Subcutaneous abdominal adipose tissue (tissue), 5 donors: ENCODE measurements around the gene GALNT15.

ENCODE experiments used
- H3K27ac ChIP-seq: one replicate; pipeline ENCODE4 v1.7.0; 2013; ENCODE audit warnings: low read depth, mild to moderate bottlenecking, inconsistent platforms, low read length, moderate library complexity
- H3K27me3 ChIP-seq, 5 donors: one replicate each; pipeline ENCODE4 v1.7.0; 2013; ENCODE audit warnings: low read length in 5 of 5, inconsistent platforms in 1 of 5; ENCODE audit not compliant: control insufficient read depth in 5 of 5, insufficient read depth in 4 of 5
- H3K36me3 ChIP-seq, 5 donors: one replicate each; pipeline ENCODE4 v1.7.0; 2013; ENCODE audit warnings: low read length in 5 of 5; ENCODE audit not compliant: control insufficient read depth in 5 of 5, insufficient read depth in 5 of 5
- H3K4me1 ChIP-seq, 5 donors: one replicate each; pipeline ENCODE4 v1.7.0; 2013; ENCODE audit warnings: low read length in 5 of 5, mild to moderate bottlenecking in 3 of 5, moderate library complexity in 1 of 5; ENCODE audit not compliant: control insufficient read depth in 5 of 5, insufficient read depth in 5 of 5
- H3K4me3 ChIP-seq, 5 donors: one replicate each; pipeline ENCODE4 v1.7.0; 2013; ENCODE audit warnings: low read length in 5 of 5, low read depth in 1 of 5
- H3K9ac ChIP-seq, 5 donors: one replicate each; pipeline ENCODE4 v1.7.0; 2013; ENCODE audit warnings: low read length in 5 of 5, mild to moderate bottlenecking in 4 of 5, moderate library complexity in 3 of 5
- H3K9me3 ChIP-seq, 5 donors: one replicate each; pipeline ENCODE4 v1.7.0; 2013; ENCODE audit warnings: low read length in 5 of 5; ENCODE audit not compliant: control insufficient read depth in 5 of 5
- donor health status: healthy.
- donor health status: healthy.
- donor health status: healthy.
- donor health status: healthy.
- donor health status: healthy.

The GALNT15 gene

GRCh38 chr3:16150285-16150684 is 24.2 kb upstream of the GALNT15 start:
- H3K9ac ChIP-seq: no peak overlapping the region
- peak overlapping the region; percentile 9 for H3K27ac ChIP-seq
- H3K4me3 ChIP-seq: peak overlapping the region in 1 of 5 donors; percentile 4
- H3K36me3 ChIP-seq: no peaks in the 10 kb centered on the region
- peaks cover 8 to 43% (median 26%) of the 10 kb centered on the region in 5 donors for H3K4me1 ChIP-seq
- H3K27me3 ChIP-seq: no peaks in the 10 kb centered on the region
- peaks cover 0 to 4% (median 0%) of the 10 kb centered on the region in 5 donors for H3K9me3 ChIP-seq

GRCh38 chr3:16151109-16151508 is 23.4 kb upstream of the GALNT15 start:
- H3K36me3 ChIP-seq: no peaks in the 10 kb centered on the region
- peak overlapping the region; percentile 9 for H3K27ac ChIP-seq
- H3K27me3 ChIP-seq: no peaks in the 10 kb centered on the region
- H3K4me1 ChIP-seq: peaks cover 8 to 43% (median 26%) of the 10 kb centered on the region in 5 donors
- H3K9ac ChIP-seq: no peak overlapping the region
- H3K9me3 ChIP-seq: peaks cover 0 to 4% (median 0%) of the 10 kb centered on the region in 5 donors
- H3K4me3 ChIP-seq: no peak overlapping the region

- H3K4me3 ChIP-seq: no peak overlapping the region
- no peaks in the 10 kb centered on the region for H3K36me3 ChIP-seq
- no peak overlapping the region for H3K9ac ChIP-seq
- peaks cover 0 to 5% (median 0%) of the 10 kb centered on the region in 5 donors for H3K9me3 ChIP-seq
- H3K4me1 ChIP-seq: peaks cover 0 to 5% (median 1%) of the 10 kb centered on the region in 5 donors
- H3K27ac ChIP-seq: no peak overlapping the region
- no peaks in the 10 kb centered on the region for H3K27me3 ChIP-seq
These were observed 6.3 kb upstream of the GALNT15 start for GRCh38 chr3:16168211-16168610.

DNA sequence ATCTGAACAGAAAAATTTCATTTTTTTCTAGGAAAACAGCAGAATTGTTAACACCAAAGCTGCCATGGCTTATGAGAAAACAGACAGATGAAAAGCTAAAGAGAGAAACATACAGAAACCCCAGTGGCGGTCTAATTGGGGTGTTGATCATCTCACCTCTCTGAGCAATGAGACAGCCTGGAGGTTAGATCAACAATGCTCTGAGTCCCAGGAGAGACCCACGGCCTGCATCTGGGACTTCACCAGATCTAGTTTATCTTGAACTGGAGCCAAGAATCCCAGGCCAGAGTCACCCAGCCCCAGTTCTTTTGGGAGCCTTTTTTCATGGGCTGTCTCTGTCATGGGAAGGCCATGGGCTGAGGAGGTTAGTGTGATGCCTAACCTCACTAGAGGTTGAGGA is 3.5 kb upstream of the GALNT15 start:
- no peaks in the 10 kb centered on the region for H3K9me3 ChIP-seq
- H3K36me3 ChIP-seq: no peaks in the 10 kb centered on the region
- H3K4me3 ChIP-seq: no peak overlapping the region
- no peak overlapping the region for H3K27ac ChIP-seq
- peaks cover 11 to 28% (median 25%) of the 10 kb centered on the region in 5 donors for H3K4me1 ChIP-seq
- no peaks in the 10 kb centered on the region for H3K27me3 ChIP-seq
- no peak overlapping the region for H3K9ac ChIP-seq

- H3K4me1 ChIP-seq: peaks cover 15 to 36% (median 31%) of the 10 kb centered on the region in 5 donors
- H3K4me3 ChIP-seq: no peak overlapping the region
- no peaks in the 10 kb centered on the region for H3K27me3 ChIP-seq
- no peaks in the 10 kb centered on the region for H3K9me3 ChIP-seq
- no peak overlapping the region for H3K9ac ChIP-seq
- H3K36me3 ChIP-seq: no peaks in the 10 kb centered on the region
- H3K27ac ChIP-seq: no peak overlapping the region
These were observed 2.7 kb upstream of the GALNT15 start for GRCh38 chr3:16171825-16172224.

DNA sequence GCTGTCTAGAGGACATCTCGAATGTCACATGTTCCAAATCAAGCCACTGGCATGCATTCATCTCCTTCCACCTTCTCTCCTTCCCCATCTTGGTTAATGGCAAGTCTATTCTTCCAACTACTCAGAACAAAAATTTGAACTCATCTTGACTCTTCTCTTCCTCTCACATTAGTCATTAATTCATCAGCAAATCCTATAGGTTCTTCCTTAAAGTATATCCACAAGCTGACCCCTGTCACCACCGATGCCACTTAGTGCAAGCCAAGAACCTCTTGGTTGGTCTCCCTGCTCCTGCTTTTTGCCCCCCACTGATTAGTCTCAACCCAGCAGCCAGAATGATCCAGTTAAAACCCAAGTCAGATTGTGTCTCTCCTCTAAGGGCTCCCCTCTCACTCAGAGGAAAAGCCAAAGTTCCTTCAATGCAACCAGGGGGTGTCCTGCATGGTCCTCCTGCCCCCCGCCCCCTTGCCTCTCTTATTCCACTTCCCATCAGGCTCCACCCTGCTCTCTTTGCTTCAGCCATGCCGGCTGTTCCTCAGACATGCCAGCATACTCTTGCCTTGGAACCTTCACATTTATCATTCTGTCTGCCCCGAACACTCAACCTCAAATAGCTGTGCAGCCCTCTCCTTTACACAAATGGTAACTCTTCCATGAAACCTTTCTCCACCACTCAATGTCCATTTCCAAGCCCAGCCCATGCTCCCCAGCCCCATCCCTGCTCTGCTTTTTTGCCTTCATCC is 1.0 kb upstream of the GALNT15 start:
- H3K27ac ChIP-seq: peak overlapping the region; percentile 69
- H3K9me3 ChIP-seq: no peaks in the 10 kb centered on the region
- peaks cover 26 to 52% (median 45%) of the 10 kb centered on the region in 5 donors for H3K4me1 ChIP-seq
- H3K9ac ChIP-seq: peak overlapping the region in 2 of 5 donors; percentile 44 to 91
- H3K27me3 ChIP-seq: no peaks in the 10 kb centered on the region
- peak overlapping the region in 3 of 5 donors; percentile 64 to 80 (median 67) for H3K4me3 ChIP-seq
- H3K36me3 ChIP-seq: no peaks in the 10 kb centered on the region

- Histone ChIP-seq H3K27me3 (no peaks in the 10 kb centered on the region), H3K4me1 (peaks cover 29 to 57% (median 50%) of the 10 kb centered on the region in 5 donors), H3K9ac (peak overlapping the region in 3 of 5 donors; percentile 23 to 91 (median 44)), H3K36me3 (no peaks in the 10 kb centered on the region), H3K4me3 (peak overlapping the region; percentile 63 to 80 (median 67)), H3K9me3 (no peaks in the 10 kb centered on the region), H3K27ac (peak overlapping the region; percentile 69)
These were observed 489 bp upstream of the GALNT15 start for GRCh38 chr3:16174026-16174355.

DNA sequence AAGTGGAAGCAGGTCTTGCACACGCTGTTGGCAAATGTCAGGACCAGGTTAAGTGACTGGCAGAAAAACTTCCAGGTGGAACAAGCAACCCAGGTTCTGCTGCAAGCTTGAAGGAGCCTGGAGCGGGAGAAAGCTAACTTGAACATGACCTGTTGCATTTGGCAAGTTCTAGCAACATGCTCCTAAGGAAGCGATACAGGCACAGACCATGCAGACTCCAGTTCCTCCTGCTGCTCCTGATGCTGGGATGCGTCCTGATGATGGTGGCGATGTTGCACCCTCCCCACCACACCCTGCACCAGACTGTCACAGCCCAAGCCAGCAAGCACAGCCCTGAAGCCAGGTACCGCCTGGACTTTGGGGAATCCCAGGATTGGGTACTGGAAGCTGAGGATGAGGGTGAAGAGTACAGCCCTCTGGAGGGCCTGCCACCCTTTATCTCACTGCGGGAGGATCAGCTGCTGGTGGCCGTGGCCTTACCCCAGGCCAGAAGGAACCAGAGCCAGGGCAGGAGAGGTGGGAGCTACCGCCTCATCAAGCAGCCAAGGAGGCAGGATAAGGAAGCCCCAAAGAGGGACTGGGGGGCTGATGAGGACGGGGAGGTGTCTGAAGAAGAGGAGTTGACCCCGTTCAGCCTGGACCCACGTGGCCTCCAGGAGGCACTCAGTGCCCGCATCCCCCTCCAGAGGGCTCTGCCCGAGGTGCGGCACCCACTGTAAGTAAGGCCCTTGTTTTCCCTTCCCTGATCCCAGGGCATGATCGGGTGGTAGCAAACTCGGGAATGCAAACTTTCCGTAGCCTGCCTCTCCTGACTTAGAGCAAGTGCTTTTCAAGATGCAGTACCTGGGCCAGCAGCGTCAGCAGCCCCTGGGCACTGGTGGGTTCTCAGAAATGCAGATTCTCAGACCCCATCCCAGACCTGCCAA is 759 bp downstream of the GALNT15 start:
- H3K9me3 ChIP-seq: no peaks in the 10 kb centered on the region
- H3K27me3 ChIP-seq: no peaks in the 10 kb centered on the region
- peaks cover 0 to 4% (median 0%) of the 10 kb centered on the region in 5 donors for H3K36me3 ChIP-seq
- peak overlapping the region in 4 of 5 donors; percentile 71 to 91 (median 74) for H3K9ac ChIP-seq
- H3K4me3 ChIP-seq: peak overlapping the region; percentile 63 to 80 (median 67)
- H3K27ac ChIP-seq: peak overlapping the region; percentile 69
- peaks cover 29 to 69% (median 57%) of the 10 kb centered on the region in 5 donors for H3K4me1 ChIP-seq

DNA sequence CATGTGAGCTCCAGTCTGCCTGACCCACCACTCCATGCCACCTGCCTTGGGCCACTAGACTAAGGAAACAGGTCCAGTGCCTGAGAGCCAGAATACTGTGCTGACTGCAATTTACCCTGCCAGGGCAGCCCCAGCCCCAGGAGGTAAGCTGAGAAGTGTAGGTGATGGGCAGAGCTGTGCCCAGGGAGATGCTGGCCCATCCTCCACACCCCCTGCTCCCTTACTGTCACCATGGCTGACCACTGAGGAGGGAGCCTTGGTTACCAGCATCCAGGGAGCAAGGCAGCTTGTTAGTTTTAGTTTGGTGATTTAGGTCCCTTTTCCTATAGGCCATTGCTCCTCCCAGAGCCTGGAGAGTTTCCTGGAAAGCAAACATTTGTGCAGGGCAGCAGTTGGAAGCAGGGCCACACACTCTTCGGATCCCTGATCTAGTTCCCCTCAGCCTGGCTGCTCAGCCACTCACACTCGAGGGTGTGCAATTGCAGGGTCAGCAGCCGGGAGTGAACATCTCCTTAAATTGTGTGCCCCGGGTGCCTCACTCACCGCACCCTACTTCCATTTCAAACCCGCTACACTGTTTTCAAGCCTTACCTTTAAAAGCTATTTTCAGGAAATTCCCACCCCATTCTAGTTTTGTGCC is 2.0 kb downstream of the GALNT15 start:
- no peaks in the 10 kb centered on the region for H3K27me3 ChIP-seq
- peaks cover 0 to 4% (median 0%) of the 10 kb centered on the region in 5 donors for H3K36me3 ChIP-seq
- peaks cover 33 to 82% (median 68%) of the 10 kb centered on the region in 5 donors for H3K4me1 ChIP-seq
- peak overlapping the region; percentile 69 for H3K27ac ChIP-seq
- H3K4me3 ChIP-seq: peak overlapping the region; percentile 63 to 80 (median 67)
- no peaks in the 10 kb centered on the region for H3K9me3 ChIP-seq
- H3K9ac ChIP-seq: peak overlapping the region; percentile 9 to 91 (median 69)
